ENCODE measurements around the gene UPF1. TPM values are rescaled to one million over a fixed set of nuclear protein-coding genes. Genes with fewer than 3 reads are reported as not detected.

The UPF1 gene
- polyA plus RNA-seq, 1 donor = 52.3 TPM

GRCh38 chr19:18871543-18871942 lies 39.8 kb downstream of the UPF1 start:
- Histone ChIP-seq H3K4me3 (ENCODE audit: low read length) (no peak overlapping the region), H3K4me1 (ENCODE audit: control insufficient read depth, insufficient read depth, low read length) (peaks cover 2% of the 10 kb centered on the region), H3K9me3 (ENCODE audit: control insufficient read depth, low read depth, low read length) (peaks cover 6% of the 10 kb centered on the region), H3K27ac (ENCODE audit: low read length) (no peak overlapping the region), H3K27me3 (ENCODE audit: control insufficient read depth, insufficient read depth, low read length) (peaks cover 24% of the 10 kb centered on the region), H3K36me3 (ENCODE audit: control insufficient read depth, insufficient read depth, low read length) (peaks cover 18% of the 10 kb centered on the region)
- WGBS (ENCODE audit: insufficient coverage, low lambda C conversion rate) = no CpG with 5 or more reads among the region's 7 CpGs
- no peak for DNase-seq

- H3K27me3 ChIP-seq (ENCODE audit: control insufficient read depth, insufficient read depth, low read length) = peaks cover 2% of the 10 kb centered on the region
- no peak overlapping the region for H3K27ac ChIP-seq (ENCODE audit: low read length)
- WGBS (ENCODE audit: insufficient coverage, low lambda C conversion rate) = 100% methylated on average over 2 of the region's 5 CpGs
- H3K36me3 ChIP-seq (ENCODE audit: control insufficient read depth, insufficient read depth, low read length) = no peaks in the 10 kb centered on the region
- no peak overlapping the region for H3K4me3 ChIP-seq (ENCODE audit: low read length)
- no peak for DNase-seq
- H3K9me3 ChIP-seq (ENCODE audit: control insufficient read depth, low read depth, low read length) = no peaks in the 10 kb centered on the region
- no peaks in the 10 kb centered on the region for H3K4me1 ChIP-seq (ENCODE audit: control insufficient read depth, insufficient read depth, low read length)
Measured at GRCh38 chr19:18875726-18876125, 44.0 kb downstream of the UPF1 start.

- no peak overlapping the region for H3K27ac ChIP-seq (ENCODE audit: low read length)
- no peak for DNase-seq
- WGBS (ENCODE audit: insufficient coverage, low lambda C conversion rate) = no CpG with 5 or more reads among the region's 7 CpGs
Measured at GRCh38 chr19:18876865-18877264, 45.1 kb downstream of the UPF1 start.

GRCh38 chr19:18878058-18878797 lies 46.5 kb downstream of the UPF1 start:
- H3K36me3 ChIP-seq (ENCODE audit: control insufficient read depth, insufficient read depth, low read length) = no peaks in the 10 kb centered on the region
- no CpG with 5 or more reads among the region's 25 CpGs for WGBS (ENCODE audit: insufficient coverage, low lambda C conversion rate)
- no peaks in the 10 kb centered on the region for H3K9me3 ChIP-seq (ENCODE audit: control insufficient read depth, low read depth, low read length)
- H3K27ac ChIP-seq (ENCODE audit: low read length) = no peak overlapping the region
- DNase-seq = no peak
- no peaks in the 10 kb centered on the region for H3K4me1 ChIP-seq (ENCODE audit: control insufficient read depth, insufficient read depth, low read length)
- no peak overlapping the region for H3K4me3 ChIP-seq (ENCODE audit: low read length)
- H3K27me3 ChIP-seq (ENCODE audit: control insufficient read depth, insufficient read depth, low read length) = no peaks in the 10 kb centered on the region

More at GRCh38 chr19:18876865-18877264, 45.1 kb downstream of the UPF1 start:
- H3K27me3 ChIP-seq (ENCODE audit: control insufficient read depth, insufficient read depth, low read length) = no peaks in the 10 kb centered on the region
- no peak overlapping the region for H3K4me3 ChIP-seq (ENCODE audit: low read length)
- no peaks in the 10 kb centered on the region for H3K36me3 ChIP-seq (ENCODE audit: control insufficient read depth, insufficient read depth, low read length)
- no peaks in the 10 kb centered on the region for H3K9me3 ChIP-seq (ENCODE audit: control insufficient read depth, low read depth, low read length)
- H3K4me1 ChIP-seq (ENCODE audit: control insufficient read depth, insufficient read depth, low read length) = no peaks in the 10 kb centered on the region

- no peaks in the 10 kb centered on the region for H3K9me3 ChIP-seq (ENCODE audit: control insufficient read depth, low read depth, low read length)
- WGBS (ENCODE audit: insufficient coverage, low lambda C conversion rate) = no CpG with 5 or more reads among the region's 34 CpGs
- H3K27me3 ChIP-seq (ENCODE audit: control insufficient read depth, insufficient read depth, low read length) = no peaks in the 10 kb centered on the region
- no peaks in the 10 kb centered on the region for H3K4me1 ChIP-seq (ENCODE audit: control insufficient read depth, insufficient read depth, low read length)
- no peak overlapping the region for H3K4me3 ChIP-seq (ENCODE audit: low read length)
- H3K27ac ChIP-seq (ENCODE audit: low read length) = no peak overlapping the region
- H3K36me3 ChIP-seq (ENCODE audit: control insufficient read depth, insufficient read depth, low read length) = no peaks in the 10 kb centered on the region
- DNase-seq = no peak
Measured at GRCh38 chr19:18878858-18879578, 47.3 kb downstream of the UPF1 start.

GRCh38 chr19:18879579-18880373 lies 48.0 kb downstream of the UPF1 start:
- H3K36me3 ChIP-seq (ENCODE audit: control insufficient read depth, insufficient read depth, low read length) = no peaks in the 10 kb centered on the region
- no CpG with 5 or more reads among the region's 13 CpGs for WGBS (ENCODE audit: insufficient coverage, low lambda C conversion rate)
- H3K9me3 ChIP-seq (ENCODE audit: control insufficient read depth, low read depth, low read length) = no peaks in the 10 kb centered on the region
- DNase-seq = peak in 1 of 2 donors; percentile 43
- H3K27me3 ChIP-seq (ENCODE audit: control insufficient read depth, insufficient read depth, low read length) = no peaks in the 10 kb centered on the region
- no peak overlapping the region for H3K4me3 ChIP-seq (ENCODE audit: low read length)
- no peak overlapping the region for H3K27ac ChIP-seq (ENCODE audit: low read length)
- H3K4me1 ChIP-seq (ENCODE audit: control insufficient read depth, insufficient read depth, low read length) = no peaks in the 10 kb centered on the region

GRCh38 chr19:18881491-18881890 lies 49.7 kb downstream of the UPF1 start:
- WGBS (ENCODE audit: insufficient coverage, low lambda C conversion rate) = no CpG with 5 or more reads among the region's 7 CpGs
- Histone ChIP-seq H3K36me3 (ENCODE audit: control insufficient read depth, insufficient read depth, low read length) (no peaks in the 10 kb centered on the region), H3K4me3 (ENCODE audit: low read length) (no peak overlapping the region), H3K4me1 (ENCODE audit: control insufficient read depth, insufficient read depth, low read length) (no peaks in the 10 kb centered on the region), H3K27me3 (ENCODE audit: control insufficient read depth, insufficient read depth, low read length) (no peaks in the 10 kb centered on the region), H3K9me3 (ENCODE audit: control insufficient read depth, low read depth, low read length) (no peaks in the 10 kb centered on the region), H3K27ac (ENCODE audit: low read length) (no peak overlapping the region)
- DNase-seq = no peak

GRCh38 chr19:18883526-18884304 lies 52.0 kb downstream of the UPF1 start:
- H3K4me3 ChIP-seq (ENCODE audit: low read length) = no peak overlapping the region
- H3K36me3 ChIP-seq (ENCODE audit: control insufficient read depth, insufficient read depth, low read length) = no peaks in the 10 kb centered on the region
- H3K9me3 ChIP-seq (ENCODE audit: control insufficient read depth, low read depth, low read length) = no peaks in the 10 kb centered on the region
- H3K27ac ChIP-seq (ENCODE audit: low read length) = no peak overlapping the region
- DNase-seq = no peak
- H3K4me1 ChIP-seq (ENCODE audit: control insufficient read depth, insufficient read depth, low read length) = no peaks in the 10 kb centered on the region
- WGBS (ENCODE audit: insufficient coverage, low lambda C conversion rate) = no CpG with 5 or more reads among the region's 30 CpGs
- no peaks in the 10 kb centered on the region for H3K27me3 ChIP-seq (ENCODE audit: control insufficient read depth, insufficient read depth, low read length)

GRCh38 chr19:18886972-18887371 lies 55.2 kb downstream of the UPF1 start:
- Histone ChIP-seq H3K36me3 (ENCODE audit: control insufficient read depth, insufficient read depth, low read length) (no peaks in the 10 kb centered on the region), H3K9me3 (ENCODE audit: control insufficient read depth, low read depth, low read length) (no peaks in the 10 kb centered on the region), H3K4me3 (ENCODE audit: low read length) (no peak overlapping the region), H3K4me1 (ENCODE audit: control insufficient read depth, insufficient read depth, low read length) (no peaks in the 10 kb centered on the region), H3K27ac (ENCODE audit: low read length) (no peak overlapping the region), H3K27me3 (ENCODE audit: control insufficient read depth, insufficient read depth, low read length) (no peaks in the 10 kb centered on the region)
- DNase-seq = no peak
- no CpG with 5 or more reads among the region's 4 CpGs for WGBS (ENCODE audit: insufficient coverage, low lambda C conversion rate)

Data from large intestine (tissue), 3 donors.